Tibial nerve (tissue), 4 donors: Measurements from ENCODE around the gene CLEC20A. TPM values are rescaled to one million over a fixed set of nuclear protein-coding genes. Genes with fewer than 3 reads are reported as not detected.

Experiments used
- DNase-seq, 2 donors: peaks; one replicate each; pipeline ENCODE4 v3.0.0-alpha.2; 2019; ENCODE audit warnings: low spot score in 2 of 2
- H3K27ac ChIP-seq, 4 donors: fragments of 200-600 bp; sonication (generic) in 3 of 4; one replicate each; pipeline ENCODE4 v1.5.1; 2017 to 2019; ENCODE audit warnings: mild to moderate bottlenecking in 1 of 4
- H3K27me3 ChIP-seq, 2 donors: fragments of 200-600 bp; sonication (generic) in 1 of 2; one replicate each; pipeline versions ENCODE4 v1.5.1 to v1.6.0; 2017 to 2019
- H3K36me3 ChIP-seq, 3 donors: fragments of 200-600 bp; sonication (generic); one replicate each; pipeline ENCODE4 v1.5.1; 2018 to 2019
- H3K4me1 ChIP-seq, 4 donors: fragments of 200-600 bp; sonication (generic) in 3 of 4; one replicate each; pipeline ENCODE4 v1.5.1; 2017 to 2019
- H3K4me3 ChIP-seq, 4 donors: fragments of 200-600 bp; sonication (generic) in 3 of 4; one replicate each; pipeline ENCODE4 v1.5.1; 2017 to 2019; ENCODE audit warnings: mild to moderate bottlenecking in 1 of 4, moderate library complexity in 1 of 4
- H3K9me3 ChIP-seq, 4 donors: fragments of 200-600 bp; sonication (generic) in 3 of 4; one replicate each; pipeline ENCODE4 v1.5.1; 2017 to 2019
- EP300 ChIP-seq, 2 donors: sonication (generic); formaldehyde crosslinking; IDR thresholded peaks; one replicate each; pipeline ENCODE4 v1.6.1; 2017; ENCODE audit warnings: antibody characterized with exemption in 2 of 2, mild to moderate bottlenecking in 1 of 2
- POLR2A ChIP-seq, 2 donors: fragments of 450-650 bp; IDR thresholded peaks; one replicate each; pipeline ENCODE4 v1.6.1; 2017; ENCODE audit warnings: antibody characterized with exemption in 2 of 2, mild to moderate bottlenecking in 2 of 2, moderate library complexity in 2 of 2
- WGBS, 2 donors: methylation state at CpG; one replicate each; pipeline ENCODE4 v1.1.5; 2018; 5-methylcytosine and 5-hydroxymethylcytosine counted together
- total RNA-seq, 4 donors: library from RNA; depleted of rRNA; stranded (reverse); fragments of >200 nt; gene quantifications; one replicate each; pipeline ENCODE4 v1.1.0, GENCODE V29; 2016
- TF ChIP-seq, protein P1 (sequence below), 5 experiments: fragments of 200-600 bp in 3 of 5; fragments of 450-650 bp in 2 of 5; sonication (generic) in 3 of 5; IDR thresholded peaks; one replicate each; pipeline ENCODE4 v1.5.1; 2016 to 2019; ENCODE audit warnings: antibody characterized with exemption in 5 of 5, mild to moderate bottlenecking in 3 of 5, moderate library complexity in 2 of 5

CLEC20A gene
- total RNA-seq, 4 donors from 2014 or later = 1.5 to 4.6 TPM; not detected in 2

DNA sequence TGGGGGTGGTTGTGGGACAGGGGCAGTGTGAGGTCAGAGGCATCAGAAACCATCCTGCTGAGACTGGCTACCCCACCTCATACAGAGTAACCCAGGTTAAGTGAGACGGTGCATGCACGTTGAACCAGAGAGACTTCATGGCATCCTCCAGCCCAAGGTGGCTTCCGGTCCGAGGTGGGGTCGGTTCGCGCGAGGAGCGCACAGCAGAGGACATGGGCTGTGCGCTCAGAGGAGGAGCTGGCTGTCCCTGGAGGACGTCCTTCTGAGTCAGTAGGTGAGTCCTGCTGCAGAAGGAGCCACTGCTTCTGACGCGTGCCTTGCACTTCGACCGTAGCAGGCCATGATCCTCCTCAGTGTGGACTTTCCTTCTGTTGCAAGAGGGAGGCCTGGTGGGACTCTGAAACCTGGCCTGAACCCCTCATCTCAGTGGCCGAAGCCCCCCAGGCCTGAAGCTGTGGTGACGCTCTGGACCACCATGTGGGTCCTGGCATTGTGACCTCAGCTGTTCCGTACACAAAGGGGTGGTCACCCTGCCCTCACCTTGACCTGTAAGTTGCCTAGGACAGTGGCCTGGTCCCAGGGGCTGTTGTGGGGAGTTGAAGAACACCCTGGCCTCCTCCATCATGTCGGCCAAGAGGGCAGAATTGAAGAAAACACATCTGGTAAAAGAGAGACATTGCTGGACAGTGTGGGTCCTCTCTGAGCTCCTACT, 16.0 kb upstream of the CLEC20A start, which contains the start of gene TEX35:
TEX35 (plus strand) TSS at position 544 of the 712 bp plus-strand sequence; CDS start at position 624, 80 bp downstream.
- TF ChIP-seq EP300 (IDR thresholded peaks at IDR 0.05) = no peak
- TF ChIP-seq, protein P1, sequence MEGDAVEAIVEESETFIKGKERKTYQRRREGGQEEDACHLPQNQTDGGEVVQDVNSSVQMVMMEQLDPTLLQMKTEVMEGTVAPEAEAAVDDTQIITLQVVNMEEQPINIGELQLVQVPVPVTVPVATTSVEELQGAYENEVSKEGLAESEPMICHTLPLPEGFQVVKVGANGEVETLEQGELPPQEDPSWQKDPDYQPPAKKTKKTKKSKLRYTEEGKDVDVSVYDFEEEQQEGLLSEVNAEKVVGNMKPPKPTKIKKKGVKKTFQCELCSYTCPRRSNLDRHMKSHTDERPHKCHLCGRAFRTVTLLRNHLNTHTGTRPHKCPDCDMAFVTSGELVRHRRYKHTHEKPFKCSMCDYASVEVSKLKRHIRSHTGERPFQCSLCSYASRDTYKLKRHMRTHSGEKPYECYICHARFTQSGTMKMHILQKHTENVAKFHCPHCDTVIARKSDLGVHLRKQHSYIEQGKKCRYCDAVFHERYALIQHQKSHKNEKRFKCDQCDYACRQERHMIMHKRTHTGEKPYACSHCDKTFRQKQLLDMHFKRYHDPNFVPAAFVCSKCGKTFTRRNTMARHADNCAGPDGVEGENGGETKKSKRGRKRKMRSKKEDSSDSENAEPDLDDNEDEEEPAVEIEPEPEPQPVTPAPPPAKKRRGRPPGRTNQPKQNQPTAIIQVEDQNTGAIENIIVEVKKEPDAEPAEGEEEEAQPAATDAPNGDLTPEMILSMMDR (IDR thresholded peaks at IDR 0.05) = no peak
- Histone ChIP-seq H3K27me3 (no peaks in the 10 kb centered on the region), H3K9me3 (no peaks in the 10 kb centered on the region), H3K4me1 (no peaks in the 10 kb centered on the region), H3K4me3 (no peak within 1 kb of the TSS), H3K27ac (no peak within 1 kb of the TSS), H3K36me3 (no peaks in the 10 kb centered on the region)
- no peak for DNase-seq
- 93 to 97% methylated on average over 16 to 19 of the region's 19 CpGs for WGBS, 2 donors

DNA sequence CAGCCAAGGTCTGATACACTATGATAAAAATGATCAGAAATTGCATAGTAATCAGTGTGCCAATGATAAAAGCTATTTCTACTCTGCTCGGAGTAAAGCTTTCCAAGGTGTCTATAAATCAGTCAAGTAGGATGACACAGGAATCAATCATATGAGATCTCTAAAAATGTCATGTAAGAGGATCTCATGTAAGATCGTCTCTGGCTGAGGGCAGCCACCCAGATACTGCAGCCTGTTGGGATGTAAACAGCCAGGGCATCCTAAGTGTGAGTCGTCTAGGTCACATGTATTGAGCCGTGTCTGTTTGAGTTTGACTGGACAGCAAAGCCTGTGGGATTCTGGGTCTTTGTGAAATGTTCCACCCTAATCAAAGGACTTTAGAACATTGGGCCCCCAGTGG, 13.4 kb upstream of the CLEC20A start:
- Histone ChIP-seq H3K27me3 (no peaks in the 10 kb centered on the region), H3K9me3 (no peaks in the 10 kb centered on the region), H3K4me3 (no peak overlapping the region), H3K36me3 (no peaks in the 10 kb centered on the region), H3K4me1 (no peaks in the 10 kb centered on the region), H3K27ac (no peak overlapping the region)
- TF ChIP-seq POLR2A (IDR thresholded peaks at IDR 0.05) = no peak
- TF ChIP-seq, protein P1 (IDR thresholded peaks at IDR 0.05) = no peak
- TF ChIP-seq EP300 (IDR thresholded peaks at IDR 0.05) = no peak
- no peak for DNase-seq
- 86 to 89% methylated on average over 4 of the region's 4 CpGs for WGBS, 2 donors

DNA sequence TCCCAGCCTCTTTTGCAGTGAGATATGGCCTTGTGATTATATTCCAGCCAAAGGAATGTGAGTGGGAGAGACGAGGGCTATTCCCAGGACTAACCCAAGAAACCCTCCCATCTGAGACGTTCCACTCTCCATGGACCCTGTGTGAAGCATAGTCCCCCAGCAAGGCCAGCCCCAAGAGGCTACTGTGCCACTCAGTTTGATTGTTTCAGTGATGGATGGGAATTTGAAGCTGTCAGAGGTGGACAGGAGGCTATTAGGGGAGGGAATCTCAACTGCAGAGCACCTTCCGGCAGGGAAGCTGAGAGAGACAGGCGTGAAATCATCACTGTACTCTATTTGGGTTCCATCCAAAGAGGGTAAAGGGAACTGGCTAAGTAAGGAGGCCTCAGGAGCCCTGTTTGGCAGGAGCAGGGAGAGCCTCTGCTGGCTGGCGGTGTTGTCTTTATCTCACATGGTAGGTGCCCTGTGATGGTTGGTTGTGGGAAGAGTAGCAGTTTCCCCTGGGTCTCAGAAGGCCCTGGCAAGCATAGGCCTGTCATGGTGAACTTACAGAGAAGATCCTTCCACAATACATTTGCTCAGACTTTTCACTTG, 12.7 kb upstream of the CLEC20A start:
- Histone ChIP-seq H3K27ac (no peak overlapping the region), H3K36me3 (no peaks in the 10 kb centered on the region), H3K27me3 (no peaks in the 10 kb centered on the region), H3K4me1 (no peaks in the 10 kb centered on the region), H3K9me3 (no peaks in the 10 kb centered on the region), H3K4me3 (no peak overlapping the region)
- TF ChIP-seq, protein P1 (IDR thresholded peaks at IDR 0.05) = no peak
- no peak for TF ChIP-seq POLR2A (IDR thresholded peaks at IDR 0.05)
- no peak for TF ChIP-seq EP300 (IDR thresholded peaks at IDR 0.05)
- 62 to 63% methylated on average over 5 of the region's 5 CpGs for WGBS, 2 donors
- DNase-seq = no peak

DNA sequence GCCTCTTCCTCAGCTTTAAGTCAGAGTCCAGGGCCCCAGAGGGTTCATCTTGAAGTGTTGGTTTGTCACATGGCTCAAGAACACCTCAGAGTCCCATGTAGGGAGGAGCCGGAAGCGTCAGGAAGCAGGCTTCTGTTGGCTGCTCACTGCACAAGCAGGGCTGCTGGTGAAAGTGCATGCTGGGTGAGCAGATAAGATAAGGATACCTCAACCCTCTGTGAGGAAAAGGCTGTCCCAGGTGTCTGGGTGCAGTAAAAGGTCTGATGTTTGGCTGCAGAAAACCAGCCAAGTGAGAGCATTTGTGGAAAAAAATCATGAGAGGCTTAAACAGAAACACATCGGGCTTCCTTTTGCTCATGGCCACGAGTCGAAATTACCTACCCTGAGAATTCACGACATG, 9.9 kb upstream of the CLEC20A start:
- no peaks in the 10 kb centered on the region for H3K9me3 ChIP-seq
- TF ChIP-seq EP300 (IDR thresholded peaks at IDR 0.05) (no peak), POLR2A (IDR thresholded peaks at IDR 0.05) (no peak)
- TF ChIP-seq, protein P1 (IDR thresholded peaks at IDR 0.05) = no peak
- no peaks in the 10 kb centered on the region for H3K27me3 ChIP-seq
- no peaks in the 10 kb centered on the region for H3K36me3 ChIP-seq
- no peak for DNase-seq
- no peak overlapping the region for H3K27ac ChIP-seq
- 91 to 92% methylated on average over 6 of the region's 6 CpGs for WGBS, 2 donors
- no peaks in the 10 kb centered on the region for H3K4me1 ChIP-seq
- H3K4me3 ChIP-seq = no peak overlapping the region

DNA sequence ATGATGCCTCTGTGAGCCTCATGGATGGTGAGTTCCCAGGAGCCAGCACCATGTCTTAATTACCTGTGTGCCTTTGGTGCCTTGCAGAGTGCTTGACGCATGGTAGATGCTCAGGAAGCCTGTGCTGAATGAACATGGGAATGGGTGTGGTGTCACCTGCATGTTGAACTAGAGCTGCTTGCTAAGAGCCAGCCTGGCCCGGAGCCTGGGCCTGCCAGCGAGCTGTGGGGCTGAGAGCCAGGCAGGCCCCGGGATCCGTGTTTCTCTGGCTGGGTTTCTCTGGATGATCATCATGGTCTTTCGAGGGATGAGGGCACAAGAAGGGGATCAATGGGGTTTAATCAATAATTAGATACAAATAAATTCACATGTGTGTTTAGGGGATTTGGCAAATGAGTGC, 9.4 kb upstream of the CLEC20A start:
- H3K4me1 ChIP-seq = no peaks in the 10 kb centered on the region
- no peaks in the 10 kb centered on the region for H3K9me3 ChIP-seq
- WGBS, 2 donors = 91 to 96% methylated on average over 6 of the region's 6 CpGs
- no peak overlapping the region for H3K27ac ChIP-seq
- H3K4me3 ChIP-seq = no peak overlapping the region
- H3K36me3 ChIP-seq = no peaks in the 10 kb centered on the region
- TF ChIP-seq EP300 (IDR thresholded peaks at IDR 0.05) = no peak
- TF ChIP-seq, protein P1 (IDR thresholded peaks at IDR 0.05) = no peak
- TF ChIP-seq POLR2A (IDR thresholded peaks at IDR 0.05) = no peak
- no peak for DNase-seq
- H3K27me3 ChIP-seq = no peaks in the 10 kb centered on the region
